ENCODE measurements around the gene CD300H. TPM values are rescaled to one million over a fixed set of nuclear protein-coding genes. Genes with fewer than 3 reads are reported as not detected.
"Not testable (repeated sequence)": the region's sequence is repeated elsewhere in the genome, so short reads cannot be mapped to it uniquely, and the experiment has no call there.

CD300H gene
- total RNA-seq, 1 donor from 2014 or later = not detected

DNA sequence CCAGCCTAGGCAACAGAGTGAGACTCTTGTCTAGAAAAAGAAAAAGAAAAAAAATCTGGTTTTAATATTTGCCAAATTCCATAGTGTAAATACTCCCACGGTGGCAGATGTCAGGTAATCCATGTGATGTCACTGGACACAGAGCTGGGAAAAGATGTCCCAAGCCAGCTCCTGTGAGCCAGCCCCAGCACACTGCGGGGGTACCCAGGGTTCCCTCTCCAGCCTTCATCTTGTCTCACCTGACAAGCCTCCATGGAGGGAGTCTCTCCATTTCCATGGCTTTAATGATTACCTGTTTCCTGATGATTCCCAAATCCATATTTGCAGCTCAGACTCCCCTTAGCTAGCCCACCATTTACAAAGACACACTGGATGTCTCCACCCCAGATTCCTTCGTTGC, 40.6 kb downstream of the CD300H start:
- DNase-seq (ENCODE audit: low spot score) = no peak

DNA sequence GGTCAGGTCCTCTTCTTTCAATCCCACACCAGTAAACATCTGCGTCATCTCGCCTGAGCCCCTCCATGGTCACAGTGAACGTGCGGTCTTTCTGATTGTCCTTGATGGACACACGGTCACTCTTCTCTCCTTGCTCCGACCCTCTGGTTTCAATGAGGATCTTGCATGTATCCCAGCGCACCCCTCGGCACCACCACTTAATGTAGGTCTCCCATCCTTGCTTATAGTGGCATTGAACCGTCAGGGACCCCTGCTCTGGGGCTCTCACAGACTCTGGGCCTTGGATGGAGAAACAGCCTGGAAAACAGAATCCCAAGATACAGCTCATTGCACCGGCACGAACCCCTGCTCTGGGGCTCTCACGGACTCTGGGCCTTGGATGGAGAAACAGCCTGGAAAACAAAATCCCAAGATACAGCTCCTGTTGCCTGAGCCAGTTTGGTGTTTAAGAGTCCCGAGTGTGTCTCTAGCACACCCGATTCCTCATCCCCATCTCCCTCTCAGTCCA, 41.5 kb downstream of the CD300H start:
- DNase-seq (ENCODE audit: low spot score) = no peak

DNA sequence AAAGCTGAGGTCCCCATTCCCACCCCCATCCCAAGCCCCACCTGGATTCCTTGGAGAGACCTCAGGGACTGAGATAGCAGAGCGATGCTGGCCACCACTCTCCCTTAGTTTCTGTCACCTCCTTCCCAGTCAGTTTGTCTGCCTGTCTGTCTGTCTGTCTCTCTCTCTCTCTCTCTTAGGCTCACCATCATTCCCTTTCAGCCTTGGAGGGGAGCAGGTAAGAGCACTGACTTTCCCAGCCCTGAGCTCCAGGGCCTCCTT, 41.9 kb downstream of the CD300H start:
- no peak for DNase-seq (ENCODE audit: low spot score)

DNA sequence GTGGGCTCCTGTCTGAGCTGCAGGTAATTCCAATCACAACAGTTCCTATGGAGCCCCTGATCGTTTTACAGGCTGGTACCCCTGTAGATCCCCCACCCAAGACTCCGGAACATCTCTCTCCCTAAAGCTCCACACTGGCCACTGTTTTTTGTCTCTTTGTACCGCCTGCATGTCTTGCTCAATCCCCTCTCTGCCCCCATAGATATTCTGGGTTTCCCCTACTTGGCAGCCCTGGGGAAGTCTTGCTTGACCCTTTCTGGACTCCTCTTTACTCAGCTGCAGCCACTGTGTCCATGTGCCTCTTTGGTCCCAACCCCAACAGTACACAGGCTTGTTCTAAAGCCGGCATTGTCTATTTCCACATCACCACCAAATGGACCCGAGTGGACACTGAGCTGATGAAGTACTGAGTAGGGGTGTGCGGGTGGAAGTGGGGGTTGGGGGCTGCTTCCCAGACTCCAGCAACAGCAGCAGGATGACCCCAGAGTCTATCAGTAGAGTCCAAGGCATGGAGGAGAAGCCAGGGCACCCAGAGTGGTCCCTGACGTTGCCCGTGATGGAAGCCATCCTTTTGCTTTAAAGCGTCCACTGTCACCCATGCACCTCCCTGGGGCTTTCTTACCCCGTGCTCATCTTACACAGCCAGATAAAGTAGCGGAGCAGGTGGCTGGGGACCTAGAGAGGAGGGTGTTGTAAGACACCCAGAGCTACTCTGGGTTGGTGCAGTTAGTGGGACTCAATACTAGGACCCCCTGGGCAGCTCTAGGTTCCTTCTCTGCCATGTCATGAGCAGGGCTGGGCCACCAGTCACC, 42.5 kb downstream of the CD300H start:
- DNase-seq (ENCODE audit: low spot score) = no peak

DNA sequence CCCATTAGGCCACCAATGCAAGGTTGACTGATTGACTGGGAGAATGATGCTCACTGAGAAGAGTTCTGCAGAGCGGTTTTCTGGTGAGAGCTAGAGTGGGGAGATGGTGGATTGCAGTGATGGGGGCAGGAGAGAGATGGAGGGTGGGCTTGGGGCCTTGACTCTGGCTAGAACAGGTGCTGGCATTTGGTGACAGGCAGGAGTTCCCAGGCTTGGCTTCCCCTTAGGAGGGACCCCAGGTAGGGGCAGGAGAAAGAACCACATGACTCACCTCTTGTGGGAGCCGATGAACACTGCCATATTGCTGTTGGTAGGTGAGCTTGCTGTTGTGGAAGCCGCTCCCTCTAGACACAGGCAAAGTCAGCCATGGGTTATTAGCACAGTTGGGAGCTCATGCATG, 44.0 kb downstream of the CD300H start:
- no peak for DNase-seq (ENCODE audit: low spot score)

DNA sequence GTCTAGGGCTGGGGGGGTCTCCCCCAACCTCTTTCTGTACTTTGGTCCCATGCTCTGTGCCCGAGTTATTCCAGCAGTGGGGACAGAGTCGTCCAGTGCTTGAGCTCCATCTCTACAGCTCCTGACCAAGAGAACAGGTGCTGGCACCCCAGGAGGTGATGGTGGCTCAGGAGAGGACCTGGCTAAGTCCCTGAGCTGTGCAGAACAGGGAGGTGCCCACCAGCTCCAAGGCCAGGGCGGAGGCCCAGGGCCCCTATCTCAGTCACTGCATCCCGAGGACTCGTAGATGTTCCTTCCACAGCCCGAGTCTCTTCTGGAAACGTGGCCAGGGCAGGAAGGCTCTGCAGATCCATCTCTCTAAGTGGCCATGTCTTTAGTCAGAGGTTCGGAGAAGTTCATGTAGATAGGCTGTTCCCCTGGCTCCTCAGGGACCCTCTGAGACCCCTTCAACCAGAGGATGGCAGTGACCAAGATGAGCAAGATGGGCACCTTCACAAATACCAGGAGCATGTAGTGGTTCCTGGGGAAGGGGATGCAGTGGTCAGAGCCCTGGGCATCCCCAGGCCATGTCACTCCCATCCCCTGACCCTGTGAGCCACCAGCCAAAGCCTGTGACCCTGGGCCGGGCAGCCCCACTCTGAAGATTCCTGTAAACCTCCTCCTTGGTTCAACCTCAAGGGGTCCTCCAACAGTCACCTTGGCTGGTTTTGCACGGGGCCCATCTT, 44.8 kb downstream of the CD300H start:
- DNase-seq (ENCODE audit: low spot score) = no peak

DNA sequence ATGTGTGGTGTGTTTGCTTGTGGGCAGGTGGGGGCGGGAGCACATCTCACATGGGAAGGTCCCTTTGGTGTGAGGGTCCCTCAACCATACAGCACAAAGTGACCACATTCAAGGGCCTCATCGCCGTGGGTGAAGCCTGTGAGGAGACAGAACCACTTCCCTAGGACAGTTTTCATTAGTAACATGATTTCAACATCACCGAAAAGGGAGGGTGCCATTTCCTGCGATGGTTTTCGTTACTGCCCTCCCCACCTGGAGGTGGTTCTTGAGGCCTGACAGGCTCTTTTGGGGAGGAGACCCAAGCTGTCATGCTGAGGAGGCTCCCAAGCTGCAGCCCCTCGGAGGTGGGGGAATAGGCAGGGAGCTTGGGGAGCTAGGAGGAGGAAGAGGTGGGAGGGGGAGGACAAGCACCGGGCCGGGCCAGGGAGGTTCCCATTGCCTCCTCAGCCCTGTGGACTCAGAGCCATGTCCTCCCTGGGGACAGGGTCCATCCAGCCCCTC, 45.6 kb downstream of the CD300H start:
- no peak for DNase-seq (ENCODE audit: low spot score)

DNA sequence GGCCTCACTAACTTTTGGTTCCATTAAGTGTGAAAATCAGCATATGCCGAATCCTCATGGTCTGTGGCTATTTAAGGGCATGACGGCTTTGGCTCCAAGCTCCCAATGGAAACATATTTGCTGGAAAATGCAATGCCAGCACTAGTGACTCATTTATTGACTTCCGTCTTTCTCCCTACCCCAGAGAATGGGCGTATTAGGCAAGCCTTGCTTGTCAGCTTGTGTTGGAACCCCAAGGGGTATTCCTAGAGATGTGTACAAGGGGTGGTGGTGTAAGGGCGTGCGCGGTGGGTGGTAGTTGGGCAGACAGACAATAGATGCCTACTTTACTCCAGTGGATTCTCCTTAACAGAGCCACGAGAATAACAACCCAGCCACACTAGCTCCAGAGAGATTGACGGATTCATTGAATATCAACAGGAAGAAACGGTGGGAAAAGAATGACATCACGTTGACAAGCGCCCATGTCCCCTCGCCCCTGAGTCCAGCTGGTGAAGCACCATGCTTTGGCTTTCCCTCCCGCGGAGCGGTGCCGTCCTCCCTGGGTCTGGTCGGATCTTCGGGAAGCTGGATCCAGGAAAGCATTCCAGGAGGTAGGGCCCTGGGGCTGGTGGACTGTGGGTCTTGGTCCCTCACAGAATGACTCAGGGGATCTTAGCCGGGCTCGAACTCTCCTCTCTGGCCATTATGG, 46.4 kb downstream of the CD300H start:
- peak; percentile 30 for DNase-seq (ENCODE audit: low spot score)

DNA sequence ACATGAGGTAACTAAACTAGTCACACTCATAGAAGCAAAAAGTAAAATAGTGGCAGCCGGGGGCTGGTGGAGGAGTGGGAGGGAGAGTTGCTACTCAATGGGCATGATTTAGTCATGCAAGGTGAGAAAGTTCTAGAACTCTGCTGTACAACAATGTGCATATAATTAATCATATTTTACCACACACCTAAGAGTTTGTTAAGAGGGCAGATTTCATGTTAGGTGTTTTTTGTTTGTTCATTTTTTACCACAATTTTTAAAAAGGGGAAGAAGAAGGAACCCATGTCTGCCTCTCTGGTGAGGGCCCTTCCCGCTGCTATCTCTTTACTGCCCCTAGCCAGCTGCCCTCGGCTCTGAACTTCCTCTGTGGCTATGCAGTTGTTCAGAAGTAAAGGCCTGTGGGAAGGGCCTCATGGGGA, 47.3 kb downstream of the CD300H start:
- DNase-seq (ENCODE audit: low spot score) = peak; percentile 36

DNA sequence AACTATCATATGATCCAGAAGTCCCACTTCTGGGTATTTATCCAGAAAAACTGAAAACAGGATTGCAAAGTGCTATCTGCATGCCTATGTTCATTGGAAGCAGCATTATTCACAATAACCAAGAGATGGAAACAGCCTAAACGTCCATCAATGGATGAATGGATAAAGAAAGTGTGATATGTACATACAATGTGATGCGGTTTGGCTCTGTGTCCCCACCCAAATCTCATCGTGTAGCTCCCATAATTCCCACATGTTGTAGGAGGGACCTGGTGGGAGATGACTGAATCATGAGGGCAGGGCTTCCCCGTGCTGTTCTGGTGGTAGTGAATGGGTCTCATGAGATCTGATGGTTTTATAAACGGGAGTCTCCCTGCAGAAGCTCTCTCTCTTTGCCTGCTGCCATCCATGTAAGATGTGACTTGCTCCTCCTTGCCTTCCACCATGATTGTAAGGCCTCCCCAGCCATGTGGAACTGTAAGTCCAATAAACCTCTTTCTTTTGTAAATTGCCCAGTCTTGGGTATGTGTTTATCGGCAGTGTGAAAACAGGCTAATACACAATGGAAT, 48.8 kb downstream of the CD300H start:
- not testable (repeated sequence) for DNase-seq (ENCODE audit: low spot score)

DNA sequence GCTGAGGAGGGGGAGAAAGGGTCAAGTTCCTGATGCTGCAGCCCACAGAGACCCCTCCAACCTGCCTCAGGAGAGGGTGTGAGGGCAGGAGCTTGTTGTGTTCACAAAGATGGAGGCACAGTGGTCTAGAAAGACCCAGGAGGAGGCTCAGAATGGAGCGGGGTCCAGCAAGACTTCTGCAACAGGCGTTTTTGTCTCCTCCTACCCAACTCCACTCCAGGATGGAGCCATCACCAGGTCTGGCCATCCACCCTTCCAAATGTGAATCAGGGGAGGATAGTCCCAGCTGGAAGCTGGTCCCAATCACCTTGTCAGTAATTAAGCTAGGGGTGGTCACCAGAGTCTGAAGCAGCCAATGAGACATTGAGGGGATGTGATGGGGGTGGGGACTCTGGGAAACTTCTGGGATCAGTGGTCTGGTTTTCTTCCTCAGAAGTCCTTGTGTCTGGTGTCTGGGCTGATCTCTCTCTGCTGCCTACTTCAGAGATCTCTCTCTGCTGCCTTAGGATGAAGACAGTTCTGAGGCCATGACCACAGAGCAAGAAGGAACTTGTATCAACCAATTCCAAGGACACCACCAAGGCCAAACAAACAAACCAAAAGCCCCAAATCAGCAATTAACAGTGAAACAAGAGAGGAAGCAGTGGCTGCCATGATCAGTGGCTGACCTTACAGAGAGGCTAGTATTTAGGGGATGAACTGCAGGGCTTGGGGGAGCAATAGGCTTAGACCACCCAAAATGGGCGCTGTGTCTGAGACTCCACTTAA, 50.6 kb downstream of the CD300H start:
- no peak for DNase-seq (ENCODE audit: low spot score)

DNA sequence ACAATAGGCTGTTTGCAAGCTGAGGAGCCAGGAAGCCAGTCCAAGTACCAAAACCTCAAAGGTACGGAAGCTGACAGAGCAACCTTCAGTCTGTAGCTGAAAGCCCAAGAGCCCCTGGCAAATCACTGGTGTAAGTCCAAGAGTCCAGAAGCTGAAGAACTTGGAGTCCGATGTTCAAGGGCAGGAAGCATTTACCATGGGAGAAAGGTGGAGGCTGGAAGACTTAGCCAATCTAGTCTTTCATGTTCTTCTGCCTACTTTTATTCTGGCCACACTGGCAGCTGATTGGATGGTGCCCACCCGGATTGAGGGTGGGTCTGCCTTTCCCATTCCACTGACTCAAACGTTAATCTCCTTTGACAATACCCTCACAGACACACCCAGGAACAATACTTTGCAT, 51.4 kb downstream of the CD300H start:
- no peak for DNase-seq (ENCODE audit: low spot score)

DNA sequence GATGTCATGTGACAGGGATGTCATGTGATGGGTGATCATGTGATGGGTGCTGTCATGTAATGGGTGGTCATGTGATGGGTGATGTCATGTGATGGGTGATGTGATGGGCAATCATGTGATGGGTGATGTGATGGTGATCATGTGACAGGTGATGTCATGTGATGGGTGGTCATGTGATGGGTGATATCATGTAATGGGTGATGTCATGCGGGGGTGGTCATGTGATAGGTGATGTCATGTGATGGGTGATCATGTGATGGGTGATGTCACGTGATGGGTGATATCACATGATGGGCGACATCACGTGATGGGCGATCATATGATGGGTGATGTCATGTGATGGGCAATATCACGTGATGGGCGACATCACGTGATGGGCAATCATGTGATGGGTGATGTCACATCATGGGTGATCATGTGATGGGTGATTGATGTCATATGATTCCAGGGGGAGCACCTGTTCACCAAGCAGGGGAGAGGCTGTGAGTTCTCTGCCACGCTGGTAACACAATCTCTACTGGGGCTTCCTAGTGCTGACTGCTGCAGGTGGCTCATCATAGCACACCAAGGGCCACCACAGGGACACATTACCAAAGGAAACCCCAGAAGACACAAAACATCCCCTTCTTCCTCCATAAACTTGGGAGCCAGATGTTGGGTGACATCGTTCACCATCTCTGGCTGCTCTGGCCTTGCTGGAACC, 52.5 kb downstream of the CD300H start:
- DNase-seq (ENCODE audit: low spot score) = peak; percentile 19

DNA sequence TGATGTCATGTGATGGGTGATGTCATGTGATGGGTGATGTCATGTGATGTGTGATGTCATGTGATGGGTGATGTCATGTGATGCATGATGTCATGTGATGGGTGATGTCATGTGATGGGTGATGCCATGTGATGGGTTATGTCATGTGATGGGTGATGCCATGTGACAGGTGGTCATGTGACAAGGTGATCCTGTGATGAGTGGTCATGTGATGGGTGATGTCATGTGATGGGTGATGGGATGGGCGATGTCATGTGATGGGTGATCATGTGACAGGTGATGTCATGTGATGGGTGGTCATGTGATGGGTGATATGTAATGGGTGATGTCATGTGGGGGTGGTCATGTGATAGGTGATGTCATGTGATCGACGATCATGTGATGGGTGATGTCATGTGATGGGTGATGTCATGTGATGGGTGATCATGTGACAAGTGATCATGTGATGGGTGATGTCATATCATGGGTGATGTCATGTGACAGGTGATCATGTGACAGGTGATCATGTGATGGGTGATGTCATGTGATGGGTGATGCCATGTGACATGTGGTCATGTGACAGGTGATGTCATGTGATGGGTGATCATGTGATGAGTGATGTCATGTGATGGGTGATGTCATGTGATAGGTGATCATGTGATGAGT, 53.2 kb downstream of the CD300H start:
- peak; percentile 26 for DNase-seq (ENCODE audit: low spot score)

DNA sequence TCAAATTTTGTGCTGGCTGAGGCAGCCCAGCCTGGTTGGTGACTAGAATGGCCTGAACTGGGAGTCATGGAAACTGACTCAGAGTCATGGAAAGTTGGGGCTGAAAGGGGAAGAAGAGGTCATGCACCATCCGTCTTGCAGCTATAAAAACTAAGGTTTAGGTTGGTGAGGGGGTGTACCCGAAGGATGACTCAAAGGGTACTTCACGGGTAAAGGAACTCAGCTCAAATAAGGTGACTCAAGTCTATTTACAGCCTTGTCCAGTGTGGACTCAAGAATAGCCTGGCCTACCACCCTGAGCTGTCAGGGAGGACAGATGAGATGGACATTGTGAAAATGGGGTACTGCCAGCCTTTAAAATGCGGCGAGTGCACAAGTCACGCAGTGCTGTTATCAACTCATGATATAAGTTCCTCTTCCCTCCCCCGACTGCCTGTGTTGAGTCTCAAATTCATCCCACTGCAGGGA, 54.7 kb downstream of the CD300H start:
- DNase-seq (ENCODE audit: low spot score) = peak; percentile 24

DNA sequence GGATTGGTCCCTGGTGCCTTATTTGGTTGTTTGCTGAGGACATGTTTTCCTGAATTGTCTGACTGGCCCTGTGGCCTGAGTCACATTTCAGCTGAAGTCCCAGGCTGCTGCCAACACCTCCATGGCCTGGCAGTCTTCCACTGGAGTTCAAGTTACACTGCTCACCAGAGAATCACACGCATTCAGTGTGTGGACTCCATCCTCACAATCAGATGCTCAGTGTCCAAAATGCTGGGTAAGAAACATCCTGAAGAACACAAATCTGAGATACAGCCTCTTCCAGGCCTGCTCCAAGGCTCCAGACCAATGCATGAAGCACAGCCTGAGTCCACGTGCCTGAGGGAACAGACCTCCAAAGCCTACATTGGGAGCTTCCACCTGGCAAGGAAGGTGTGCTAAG, 55.3 kb downstream of the CD300H start:
- DNase-seq (ENCODE audit: low spot score) = peak; percentile 10
